ENCODE measurements around the gene IPO13. TPM values are rescaled to one million over a fixed set of nuclear protein-coding genes. Genes with fewer than 3 reads are reported as not detected.

IPO13 gene
- total and polyA plus RNA-seq, 10 donors, result 10.5 to 27.4 (median 19.0) TPM

GRCh38 chr1:43901196-43901961 lies 45.4 kb upstream of the IPO13 start:
- DNase-seq, result no peak
- Histone ChIP-seq H3K4me1 (peaks cover 0 to 15% (median 6%) of the 10 kb centered on the region in 6 donors), H3K36me3 (peaks cover 0 to 56% (median 12%) of the 10 kb centered on the region in 6 donors), H3K9me3 (no peaks in the 10 kb centered on the region), H3K27me3 (replicated peaks in 1 of 7) (no peaks in the 10 kb centered on the region), H3K4me3 (no peak overlapping the region), H3K27ac (peak overlapping the region in 4 of 8 donors; percentile 20 to 52 (median 29))
- TF ChIP-seq, protein P1, sequence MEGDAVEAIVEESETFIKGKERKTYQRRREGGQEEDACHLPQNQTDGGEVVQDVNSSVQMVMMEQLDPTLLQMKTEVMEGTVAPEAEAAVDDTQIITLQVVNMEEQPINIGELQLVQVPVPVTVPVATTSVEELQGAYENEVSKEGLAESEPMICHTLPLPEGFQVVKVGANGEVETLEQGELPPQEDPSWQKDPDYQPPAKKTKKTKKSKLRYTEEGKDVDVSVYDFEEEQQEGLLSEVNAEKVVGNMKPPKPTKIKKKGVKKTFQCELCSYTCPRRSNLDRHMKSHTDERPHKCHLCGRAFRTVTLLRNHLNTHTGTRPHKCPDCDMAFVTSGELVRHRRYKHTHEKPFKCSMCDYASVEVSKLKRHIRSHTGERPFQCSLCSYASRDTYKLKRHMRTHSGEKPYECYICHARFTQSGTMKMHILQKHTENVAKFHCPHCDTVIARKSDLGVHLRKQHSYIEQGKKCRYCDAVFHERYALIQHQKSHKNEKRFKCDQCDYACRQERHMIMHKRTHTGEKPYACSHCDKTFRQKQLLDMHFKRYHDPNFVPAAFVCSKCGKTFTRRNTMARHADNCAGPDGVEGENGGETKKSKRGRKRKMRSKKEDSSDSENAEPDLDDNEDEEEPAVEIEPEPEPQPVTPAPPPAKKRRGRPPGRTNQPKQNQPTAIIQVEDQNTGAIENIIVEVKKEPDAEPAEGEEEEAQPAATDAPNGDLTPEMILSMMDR (IDR thresholded peaks at IDR 0.05 in 8 of 11, conservative IDR thresholded peaks at IDR 0.05 in 3 of 11), result no peak
- TF ChIP-seq POLR2A (IDR thresholded peaks at IDR 0.05), result no peak
- peak in 1 of 3 donors; percentile 53 for TF ChIP-seq POLR2AphosphoS5 (IDR thresholded peaks at IDR 0.05)
- 66 to 79% (median 69%) methylated on average over 5 to 7 of the region's 7 CpGs for WGBS, 5 donors
- intact Hi-C loops (cut with DNase I; ENCODE audit: low total_unique reads), result no loop called here

DNA sequence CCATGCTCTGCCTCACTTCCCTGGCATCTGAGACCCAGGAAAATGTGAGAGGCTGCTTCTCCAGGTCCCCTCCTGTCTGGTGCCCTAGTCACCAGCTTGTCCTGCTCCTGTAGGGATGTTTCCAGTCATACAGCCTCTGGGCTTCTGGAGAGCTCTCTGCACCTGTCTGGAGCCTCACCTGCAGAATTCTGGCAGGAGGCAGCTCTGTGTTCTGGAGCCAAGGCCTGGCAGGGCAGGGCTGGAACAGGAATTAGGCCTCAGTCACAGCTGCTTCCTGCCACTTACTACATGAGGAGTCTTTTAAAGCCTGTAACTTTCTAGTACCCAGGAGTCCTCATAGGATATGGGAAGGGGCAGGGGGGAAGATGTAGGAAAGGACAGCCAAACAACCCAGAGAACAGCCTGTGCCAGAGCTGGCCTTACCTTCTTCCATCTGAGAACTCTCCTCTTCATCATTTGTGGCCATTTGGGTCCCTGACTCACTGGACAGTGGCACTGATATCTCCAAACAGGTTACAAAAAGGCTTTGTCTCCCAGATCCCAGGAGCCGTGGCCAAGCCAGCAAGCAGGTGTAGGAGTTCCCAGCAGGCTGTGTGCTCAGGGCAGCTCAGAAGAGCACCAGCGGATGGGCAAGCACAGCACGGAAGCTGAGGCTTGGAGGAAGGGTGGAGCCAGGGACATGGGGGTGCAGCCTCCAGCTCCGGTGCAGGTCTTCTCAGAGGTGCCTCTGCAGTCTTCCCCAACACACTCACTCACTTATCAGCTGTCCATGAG lies 44.5 kb upstream of the IPO13 start:
- TF ChIP-seq POLR2AphosphoS5 (IDR thresholded peaks at IDR 0.05) (no peak), POLR2A (IDR thresholded peaks at IDR 0.05) (no peak)
- TF ChIP-seq, protein P1 (IDR thresholded peaks at IDR 0.05 in 8 of 11, conservative IDR thresholded peaks at IDR 0.05 in 3 of 11), result no peak
- no peaks in the 10 kb centered on the region for H3K27me3 ChIP-seq (replicated peaks in 1 of 7)
- intact Hi-C loops (cut with DNase I; ENCODE audit: low total_unique reads), result no loop called here
- peak overlapping the region in 3 of 8 donors; percentile 28 to 52 (median 30) for H3K27ac ChIP-seq
- peaks cover 0 to 15% (median 6%) of the 10 kb centered on the region in 6 donors for H3K4me1 ChIP-seq
- H3K36me3 ChIP-seq, result peaks cover 0 to 59% (median 10%) of the 10 kb centered on the region in 6 donors
- H3K4me3 ChIP-seq, result no peak overlapping the region
- no peaks in the 10 kb centered on the region for H3K9me3 ChIP-seq
- WGBS, 5 donors, result 73 to 87% (median 79%) methylated on average over 4 of the region's 4 CpGs
- no peak for DNase-seq

GRCh38 chr1:43904660-43905551 lies 41.8 kb upstream of the IPO13 start:
- 43 to 71% (median 50%) methylated on average over 6 to 7 of the region's 7 CpGs for WGBS, 5 donors
- H3K27me3 ChIP-seq (replicated peaks in 1 of 7), result no peaks in the 10 kb centered on the region
- no peak for TF ChIP-seq POLR2A (IDR thresholded peaks at IDR 0.05)
- no peak for TF ChIP-seq POLR2AphosphoS5 (IDR thresholded peaks at IDR 0.05)
- TF ChIP-seq, protein P1 (IDR thresholded peaks at IDR 0.05 in 8 of 11, conservative IDR thresholded peaks at IDR 0.05 in 3 of 11), result no peak
- no peak overlapping the region for H3K27ac ChIP-seq
- peaks cover 0 to 15% (median 6%) of the 10 kb centered on the region in 6 donors for H3K4me1 ChIP-seq
- H3K9me3 ChIP-seq, result no peaks in the 10 kb centered on the region
- intact Hi-C loops (cut with DNase I; ENCODE audit: low total_unique reads), result no loop called here
- DNase-seq, result no peak
- no peak overlapping the region for H3K4me3 ChIP-seq
- H3K36me3 ChIP-seq, result peaks cover 0 to 49% (median 0%) of the 10 kb centered on the region in 6 donors

Data from spleen (tissue), 11 donors.